MM.1S (cell line): Measurements from ENCODE around the gene PAPPA.
A peak's percentile ranks its signal among the peaks of the same experiment; 100 is the strongest.

Experiments used
- DNase-seq: peaks from one replicate; pipeline ENCODE4 v3.0.0-alpha.2; 2015
- H2AFZ ChIP-seq: fragments of 300-600 bp; sonication (generic); 2 replicates; pipeline ENCODE4 v1.6.0; 2016; ENCODE audit warnings: antibody characterized with exemption, low read length
- H3F3A ChIP-seq: fragments of 300-600 bp; sonication (generic); 2 replicates; pipeline ENCODE4 v1.6.1; 2016; ENCODE audit warnings: mild to moderate bottlenecking, antibody characterized with exemption, low read length, moderate library complexity, mixed read lengths; ENCODE audit not compliant: insufficient read depth
- H3K27ac ChIP-seq: fragments of 300-600 bp; sonication (generic); 2 replicates; pipeline ENCODE4 v1.5.1; 2016; ENCODE audit warnings: mild to moderate bottlenecking, low read length
- H3K27me3 ChIP-seq: fragments of 300-600 bp; sonication (generic); replicated peaks from 2 replicates; pipeline ENCODE4 v1.6.0; 2016; ENCODE audit warnings: low read length; ENCODE audit not compliant: insufficient read depth
- H3K36me3 ChIP-seq: fragments of 300-600 bp; sonication (generic); replicated peaks from 2 replicates; pipeline ENCODE4 v1.6.1; 2016; ENCODE audit warnings: mild to moderate bottlenecking, low read length, mixed read lengths; ENCODE audit not compliant: insufficient read depth
- H3K4me1 ChIP-seq: fragments of 300-600 bp; sonication (generic); 2 replicates; pipeline ENCODE4 v1.6.1; 2016; ENCODE audit warnings: low read length, mixed read lengths
- H3K4me2 ChIP-seq: fragments of 300-600 bp; sonication (generic); 2 replicates; pipeline ENCODE4 v1.6.0; 2016; ENCODE audit warnings: low read depth, low read length
- H3K4me3 ChIP-seq: fragments of 300-600 bp; sonication (generic); 2 replicates; pipeline ENCODE4 v1.5.1; 2016; ENCODE audit warnings: low read length, mixed read lengths
- H3K79me2 ChIP-seq: fragments of 300-600 bp; sonication (generic); 2 replicates; pipeline ENCODE4 v1.6.1; 2016; ENCODE audit warnings: mixed run types, low read length, mixed read lengths
- H3K9ac ChIP-seq: fragments of 300-600 bp; sonication (generic); 2 replicates; pipeline ENCODE4 v1.6.1; 2016; ENCODE audit warnings: low read length, mixed read lengths
- H3K9me2 ChIP-seq: fragments of 300-600 bp; sonication (generic); replicated peaks from 2 replicates; pipeline ENCODE4 v1.6.1; 2016; ENCODE audit warnings: mild to moderate bottlenecking, low read length, mixed read lengths; ENCODE audit not compliant: insufficient read depth
- H3K9me3 ChIP-seq: fragments of 300-600 bp; sonication (generic); replicated peaks from 2 replicates; pipeline ENCODE4 v1.6.1; 2016; ENCODE audit warnings: mild to moderate bottlenecking, low read length, mixed read lengths; ENCODE audit not compliant: insufficient read depth
- H4K20me1 ChIP-seq: fragments of 300-600 bp; sonication (generic); 2 replicates; pipeline ENCODE4 v1.6.1; 2016; ENCODE audit warnings: mild to moderate bottlenecking, low read length, moderate library complexity, mixed read lengths; ENCODE audit not compliant: insufficient read depth
- EZH2 ChIP-seq: fragments of 300-600 bp; sonication (generic); optimal IDR thresholded peaks from 2 replicates; pipeline ENCODE3; 2017; ENCODE audit warnings: low read depth, mild to moderate bottlenecking, antibody characterized with exemption, low read length, mixed read lengths
- EZH2phosphoT487 ChIP-seq: fragments of 300-600 bp; sonication (generic); IDR thresholded peaks from 2 replicates; pipeline ENCODE4 v1.6.1; 2018; ENCODE audit warnings: antibody characterized with exemption, low read length
- TF ChIP-seq, protein P1 (sequence below): fragments of 300-600 bp; sonication (generic); IDR thresholded peaks from 2 replicates; pipeline ENCODE4 v1.5.1; 2016; ENCODE audit warnings: antibody characterized with exemption, low read length, mixed read lengths

The PAPPA gene

DNA sequence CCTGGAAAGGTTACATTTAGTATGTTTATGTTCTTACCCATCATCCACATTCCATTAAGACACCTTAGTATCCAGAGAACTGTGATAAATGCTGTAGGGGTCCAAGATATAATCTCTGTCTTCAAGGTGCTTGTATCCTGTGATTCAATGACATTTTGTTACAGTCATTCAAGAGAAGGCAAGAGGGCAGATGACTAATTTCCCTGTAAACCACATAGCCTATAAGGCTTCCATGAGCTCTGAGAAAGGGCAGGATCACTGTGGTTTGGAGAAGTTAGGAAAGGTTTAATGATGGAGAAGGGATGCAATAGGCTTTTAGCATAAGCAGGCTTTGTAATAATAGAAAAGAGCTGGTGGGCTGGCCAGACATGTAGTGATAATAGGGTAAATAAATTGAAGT, 40.0 kb downstream of the PAPPA start:
- Histone ChIP-seq H3K27ac (no peak overlapping the region), H3K27me3 (no peaks in the 10 kb centered on the region), H3K4me3 (no peak overlapping the region), H3K9me2 (no peaks in the 10 kb centered on the region), H3K79me2 (no peaks in the 10 kb centered on the region), H2AFZ (no peak overlapping the region), H4K20me1 (no peaks in the 10 kb centered on the region), H3K9me3 (no peaks in the 10 kb centered on the region), H3K36me3 (no peaks in the 10 kb centered on the region), H3F3A (no peaks in the 10 kb centered on the region), H3K4me1 (peaks cover 8% of the 10 kb centered on the region; the same call in 1 of the 2 replicates), H3K4me2 (no peak overlapping the region), H3K9ac (no peak overlapping the region)
- TF ChIP-seq EZH2 (no peak), EZH2phosphoT487 (no peak)
- TF ChIP-seq, protein P1, sequence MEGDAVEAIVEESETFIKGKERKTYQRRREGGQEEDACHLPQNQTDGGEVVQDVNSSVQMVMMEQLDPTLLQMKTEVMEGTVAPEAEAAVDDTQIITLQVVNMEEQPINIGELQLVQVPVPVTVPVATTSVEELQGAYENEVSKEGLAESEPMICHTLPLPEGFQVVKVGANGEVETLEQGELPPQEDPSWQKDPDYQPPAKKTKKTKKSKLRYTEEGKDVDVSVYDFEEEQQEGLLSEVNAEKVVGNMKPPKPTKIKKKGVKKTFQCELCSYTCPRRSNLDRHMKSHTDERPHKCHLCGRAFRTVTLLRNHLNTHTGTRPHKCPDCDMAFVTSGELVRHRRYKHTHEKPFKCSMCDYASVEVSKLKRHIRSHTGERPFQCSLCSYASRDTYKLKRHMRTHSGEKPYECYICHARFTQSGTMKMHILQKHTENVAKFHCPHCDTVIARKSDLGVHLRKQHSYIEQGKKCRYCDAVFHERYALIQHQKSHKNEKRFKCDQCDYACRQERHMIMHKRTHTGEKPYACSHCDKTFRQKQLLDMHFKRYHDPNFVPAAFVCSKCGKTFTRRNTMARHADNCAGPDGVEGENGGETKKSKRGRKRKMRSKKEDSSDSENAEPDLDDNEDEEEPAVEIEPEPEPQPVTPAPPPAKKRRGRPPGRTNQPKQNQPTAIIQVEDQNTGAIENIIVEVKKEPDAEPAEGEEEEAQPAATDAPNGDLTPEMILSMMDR, result no peak
- DNase-seq, result no peak

DNA sequence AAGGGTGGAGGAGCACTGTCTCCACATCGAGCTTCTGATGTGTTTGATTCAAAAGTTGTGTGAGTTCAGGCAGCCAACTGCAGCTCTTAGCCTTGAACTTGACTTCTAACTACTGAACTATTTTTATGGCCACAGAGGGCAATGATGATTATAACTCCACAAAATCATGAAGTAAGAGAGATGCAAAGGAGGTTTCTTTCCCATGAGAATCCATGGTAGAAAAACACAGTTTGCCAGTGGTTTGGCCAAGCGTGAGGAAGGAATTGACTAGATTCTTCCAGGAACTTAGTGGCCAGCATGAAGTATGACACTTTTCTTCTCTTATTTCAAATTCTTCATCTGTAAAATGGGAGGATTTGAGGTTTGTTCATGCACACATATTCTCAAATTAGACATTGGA, 43.2 kb downstream of the PAPPA start:
- Histone ChIP-seq H3K9me3 (no peaks in the 10 kb centered on the region), H2AFZ (no peak overlapping the region), H3K4me2 (no peak overlapping the region), H3K4me3 (no peak overlapping the region), H3K27ac (no peak overlapping the region), H3K9me2 (no peaks in the 10 kb centered on the region), H3K36me3 (no peaks in the 10 kb centered on the region), H3K9ac (no peak overlapping the region), H3F3A (no peaks in the 10 kb centered on the region), H4K20me1 (no peaks in the 10 kb centered on the region), H3K27me3 (no peaks in the 10 kb centered on the region), H3K4me1 (peaks cover 17% of the 10 kb centered on the region; the same call in 1 of the 2 replicates), H3K79me2 (no peaks in the 10 kb centered on the region)
- TF ChIP-seq EZH2phosphoT487 (no peak), EZH2 (no peak)
- DNase-seq, result no peak

DNA sequence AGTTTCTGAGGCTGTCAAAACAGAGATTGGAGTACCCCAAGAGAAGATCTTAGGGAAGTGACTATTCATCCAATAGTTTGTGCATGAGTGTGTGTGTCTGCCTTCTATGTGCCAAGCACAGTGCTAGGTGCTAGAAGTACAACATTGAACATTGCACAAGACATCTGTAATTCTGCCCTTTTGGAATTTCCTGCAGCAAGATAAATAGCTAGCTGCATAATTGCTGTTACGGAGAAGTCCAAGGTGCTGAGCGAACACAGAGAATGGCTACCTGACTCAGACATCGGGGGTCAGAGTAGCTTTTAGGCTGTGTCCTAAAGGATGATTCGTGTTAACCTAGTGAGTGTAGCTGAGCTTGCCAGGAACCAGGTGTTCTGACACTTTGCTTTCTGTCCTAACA, 44.8 kb downstream of the PAPPA start:
- Histone ChIP-seq H3K4me1 (peaks cover 17% of the 10 kb centered on the region; the same call in 1 of the 2 replicates), H3F3A (no peaks in the 10 kb centered on the region), H3K9me3 (no peaks in the 10 kb centered on the region), H3K4me2 (peak overlapping the region; percentile 29), H3K9ac (no peak overlapping the region), H3K27me3 (no peaks in the 10 kb centered on the region), H3K4me3 (no peak overlapping the region), H2AFZ (no peak overlapping the region), H3K9me2 (no peaks in the 10 kb centered on the region), H4K20me1 (no peaks in the 10 kb centered on the region), H3K79me2 (no peaks in the 10 kb centered on the region), H3K36me3 (no peaks in the 10 kb centered on the region), H3K27ac (no peak overlapping the region)
- TF ChIP-seq EZH2phosphoT487, result no peak
- TF ChIP-seq, protein P1, result no peak
- TF ChIP-seq EZH2, result no peak
- DNase-seq, result peak; percentile 15

DNA sequence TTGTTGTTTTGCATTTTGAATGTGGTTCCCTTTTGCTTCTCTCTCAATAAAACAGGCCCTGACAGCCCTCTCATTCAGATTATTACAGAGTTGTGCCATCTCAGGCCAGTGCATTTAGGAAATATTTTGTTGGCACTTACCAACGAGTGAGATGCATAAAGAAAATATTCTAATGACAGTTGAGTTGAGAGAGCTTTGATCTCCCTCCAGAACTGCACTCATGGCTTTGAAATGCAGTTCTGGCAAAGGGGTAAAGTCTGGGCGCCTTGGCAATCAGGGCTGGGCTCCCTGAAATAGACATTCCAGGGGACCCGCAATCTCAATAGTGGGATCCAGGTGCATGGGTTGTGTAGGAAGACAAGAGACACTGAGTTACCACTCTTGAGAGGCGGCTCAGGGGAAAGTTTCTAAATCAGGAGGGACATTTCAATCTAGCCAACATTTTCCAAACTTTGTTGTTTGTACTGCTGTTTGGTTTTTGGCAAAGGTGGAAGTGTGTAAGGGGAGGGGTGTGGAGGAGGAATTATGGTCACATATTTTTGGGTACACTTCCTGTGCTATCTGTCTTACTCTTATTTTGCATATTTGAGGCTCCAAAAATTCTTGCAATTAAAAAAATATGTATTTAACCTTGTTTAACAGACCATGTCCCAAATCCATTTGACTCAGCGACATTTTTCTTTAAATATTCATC, 48.8 kb downstream of the PAPPA start:
- Histone ChIP-seq H3K4me1 (peaks cover 17% of the 10 kb centered on the region; the same call in 1 of the 2 replicates), H3K9ac (no peak overlapping the region), H3K79me2 (no peaks in the 10 kb centered on the region), H3K27me3 (no peaks in the 10 kb centered on the region), H4K20me1 (no peaks in the 10 kb centered on the region), H2AFZ (no peak overlapping the region), H3K36me3 (no peaks in the 10 kb centered on the region), H3K9me2 (no peaks in the 10 kb centered on the region), H3K27ac (no peak overlapping the region), H3K9me3 (no peaks in the 10 kb centered on the region), H3K4me2 (no peak overlapping the region), H3F3A (no peaks in the 10 kb centered on the region), H3K4me3 (no peak overlapping the region)
- TF ChIP-seq EZH2 (no peak), EZH2phosphoT487 (no peak)
- TF ChIP-seq, protein P1, result no peak
- DNase-seq, result no peak
